ENCODE measurements around the gene UAP1L1. TPM values are rescaled to one million over a fixed set of nuclear protein-coding genes. Genes with fewer than 3 reads are reported as not detected.

The UAP1L1 gene
- total and polyA plus RNA-seq, 9 of the 15 experiments (the other 6 are each of a cell fraction or from before 2014, with no cell fraction given): 0.20 to 8.6 (median 3.7) TPM

DNA sequence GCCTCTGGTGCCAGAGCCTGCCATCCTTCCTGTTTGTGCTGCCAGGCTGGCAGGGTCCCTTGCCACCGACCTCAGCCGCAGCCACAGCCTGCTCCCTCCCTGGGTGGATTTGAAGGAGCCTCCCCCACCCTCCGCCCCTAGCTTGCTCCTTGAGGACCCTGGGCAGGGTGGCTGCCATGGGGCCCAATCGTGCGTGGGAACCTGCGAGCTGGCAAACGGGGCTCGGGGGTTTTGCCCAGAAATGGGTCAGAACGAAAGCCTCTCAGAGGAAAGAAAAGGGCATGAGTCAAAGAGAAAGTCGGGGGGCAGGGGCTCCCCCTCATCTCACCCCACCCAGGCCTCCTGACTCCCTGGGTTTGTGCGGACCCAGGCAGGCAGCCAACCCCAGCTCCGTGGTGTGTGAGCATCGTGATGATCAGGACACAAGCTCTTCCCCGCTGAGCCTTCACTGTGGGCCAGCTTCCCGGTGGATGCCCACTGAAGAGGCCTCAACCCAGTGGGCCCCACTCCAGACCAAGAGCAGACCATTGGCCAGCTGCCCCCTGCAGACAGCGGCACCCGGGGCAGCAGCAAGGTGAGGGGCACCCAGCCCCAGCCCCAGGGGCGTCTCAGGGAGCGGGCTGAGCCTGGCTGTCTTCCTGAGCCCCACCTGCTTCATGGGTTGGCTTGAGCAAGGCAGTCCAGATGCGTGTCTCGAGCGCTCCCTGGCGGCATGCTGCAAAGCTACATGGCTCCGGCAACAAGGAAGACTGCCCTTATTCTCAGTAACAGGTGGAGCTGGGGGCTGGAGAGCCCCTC is 42.4 kb upstream of the UAP1L1 start (continued):
- TF ChIP-seq ELF1 (tag; IDR thresholded peaks at IDR 0.05): no peak
- TF ChIP-seq RBFOX2 (IDR thresholded peaks at IDR 0.05; ENCODE audit: low read depth, low read length): no peak
- TF ChIP-seq ZNF589 (CRISPR knock-in tag; IDR thresholded peaks at IDR 0.05; ENCODE audit: low read depth): no peak
- TF ChIP-seq, protein P1, sequence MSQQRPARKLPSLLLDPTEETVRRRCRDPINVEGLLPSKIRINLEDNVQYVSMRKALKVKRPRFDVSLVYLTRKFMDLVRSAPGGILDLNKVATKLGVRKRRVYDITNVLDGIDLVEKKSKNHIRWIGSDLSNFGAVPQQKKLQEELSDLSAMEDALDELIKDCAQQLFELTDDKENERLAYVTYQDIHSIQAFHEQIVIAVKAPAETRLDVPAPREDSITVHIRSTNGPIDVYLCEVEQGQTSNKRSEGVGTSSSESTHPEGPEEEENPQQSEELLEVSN (IDR thresholded peaks at IDR 0.05; ENCODE audit: borderline replicate concordance in 1 of 2, extremely low read depth in 1 of 2, insufficient read depth in 1 of 2, insufficient read length in 1 of 2, low read depth in 1 of 2, low read length in 1 of 2, poor library complexity in 1 of 2, severe bottlenecking in 1 of 2): no peak
- no peak for TF ChIP-seq PTRF (tag; IDR thresholded peaks at IDR 0.05)
- TF ChIP-seq ETS2 (tag; IDR thresholded peaks at IDR 0.05; ENCODE audit: borderline replicate concordance, poor library complexity, severe bottlenecking): no peak
- no peak for TF ChIP-seq TBP (optimal IDR thresholded peaks at IDR 0.05; ENCODE audit: low read depth, low read length)
- no peak for TF ChIP-seq POLR2B (IDR thresholded peaks at IDR 0.05; ENCODE audit: low read depth, partially characterized antibody)
- TF ChIP-seq RUNX1 (IDR thresholded peaks at IDR 0.05; ENCODE audit: low read depth): no peak
- TF ChIP-seq CBX2 (IDR thresholded peaks at IDR 0.05; ENCODE audit: insufficient read depth, low read length, poor library complexity, severe bottlenecking): no peak
- no peak for TF ChIP-seq KLF13 (tag; IDR thresholded peaks at IDR 0.05; ENCODE audit: borderline replicate concordance, low read depth)
- TF ChIP-seq ADNP (tag; IDR thresholded peaks at IDR 0.05): no peak
- TF ChIP-seq, protein P2, sequence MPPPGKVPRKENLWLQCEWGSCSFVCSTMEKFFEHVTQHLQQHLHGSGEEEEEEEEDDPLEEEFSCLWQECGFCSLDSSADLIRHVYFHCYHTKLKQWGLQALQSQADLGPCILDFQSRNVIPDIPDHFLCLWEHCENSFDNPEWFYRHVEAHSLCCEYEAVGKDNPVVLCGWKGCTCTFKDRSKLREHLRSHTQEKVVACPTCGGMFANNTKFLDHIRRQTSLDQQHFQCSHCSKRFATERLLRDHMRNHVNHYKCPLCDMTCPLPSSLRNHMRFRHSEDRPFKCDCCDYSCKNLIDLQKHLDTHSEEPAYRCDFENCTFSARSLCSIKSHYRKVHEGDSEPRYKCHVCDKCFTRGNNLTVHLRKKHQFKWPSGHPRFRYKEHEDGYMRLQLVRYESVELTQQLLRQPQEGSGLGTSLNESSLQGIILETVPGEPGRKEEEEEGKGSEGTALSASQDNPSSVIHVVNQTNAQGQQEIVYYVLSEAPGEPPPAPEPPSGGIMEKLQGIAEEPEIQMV (tag; conservative IDR thresholded peaks at IDR 0.05; ENCODE audit: low read depth): no peak
- TF ChIP-seq ZNF780A (CRISPR knock-in tag; IDR thresholded peaks at IDR 0.05): no peak
- TF ChIP-seq CCNT2 (IDR thresholded peaks at IDR 0.05; ENCODE audit: borderline replicate concordance, extremely low read depth, insufficient read length, low read depth, low read length): no peak
- TF ChIP-seq TCFL5 (CRISPR knock-in tag; conservative IDR thresholded peaks at IDR 0.05): no peak
- TF ChIP-seq ZNF551 (CRISPR knock-in tag; IDR thresholded peaks at IDR 0.05): no peak
- no peak for TF ChIP-seq FOS (IDR thresholded peaks at IDR 0.05; ENCODE audit: extremely low read depth, insufficient read length)
- TF ChIP-seq ZBTB7A (IDR thresholded peaks at IDR 0.05; ENCODE audit: borderline replicate concordance, control insufficient read depth, low read depth, low read length): peak; percentile 60
- no peak for TF ChIP-seq EHMT2 (IDR thresholded peaks at IDR 0.05)
- TF ChIP-seq TCF7L2 (IDR thresholded peaks at IDR 0.05; ENCODE audit: low read depth, low read length): no peak
- TF ChIP-seq RB1 (IDR thresholded peaks at IDR 0.05; ENCODE audit: low read depth): peak; percentile 60; the same call in 1 of the 2 replicates
- peak; percentile 96 for TF ChIP-seq SMC3 (conservative IDR thresholded peaks at IDR 0.05; ENCODE audit: insufficient read depth, low read depth, low read length)
- TF ChIP-seq MEF2A (IDR thresholded peaks at IDR 0.05; ENCODE audit: control insufficient read depth, low read depth, low read length): no peak
- TF ChIP-seq ZNF140 (CRISPR knock-in tag; IDR thresholded peaks at IDR 0.05): no peak

Data from K562 (cell line).